ENCODE data around the gene CDT1.
"Not testable (repeated sequence)": the region's sequence is repeated elsewhere in the genome, so short reads cannot be mapped to it uniquely, and the experiment has no call there.

CDT1 gene

DNA sequence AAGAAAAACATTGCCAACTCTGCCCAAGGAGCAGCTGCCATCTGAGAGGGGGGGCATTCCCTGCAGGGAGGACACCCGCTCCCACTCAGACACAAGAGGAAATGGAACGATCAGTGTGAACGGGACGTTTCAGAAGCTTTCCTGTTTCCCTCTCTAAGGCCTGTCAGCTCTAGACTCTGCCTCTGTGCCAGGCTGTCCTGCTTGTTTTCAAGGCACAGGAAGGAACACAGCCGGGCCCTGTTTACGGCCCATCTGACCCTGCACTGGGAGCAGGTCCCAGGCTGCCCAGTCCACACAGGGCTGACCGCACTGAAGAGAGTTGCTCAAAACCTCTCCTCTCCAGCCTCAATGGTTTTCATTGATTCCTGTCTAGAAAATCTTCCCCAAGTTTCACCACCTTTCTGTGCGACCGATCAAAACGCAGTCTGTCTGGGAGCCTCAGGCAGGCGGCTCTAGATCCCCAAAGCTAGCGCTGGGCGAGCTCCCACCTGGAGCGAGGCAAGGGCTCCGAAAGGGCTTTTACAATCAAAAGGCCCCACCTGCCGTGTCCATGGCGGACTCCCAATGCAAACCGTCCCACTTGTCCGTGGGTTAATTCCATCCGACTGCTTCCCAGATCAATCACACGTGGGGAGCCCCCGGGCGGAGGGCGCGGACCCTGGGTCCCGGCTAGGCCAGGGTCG is 20.1 kb upstream of the CDT1 start:
- DNase-seq: peak; percentile 51 to 72 (median 70)

DNA sequence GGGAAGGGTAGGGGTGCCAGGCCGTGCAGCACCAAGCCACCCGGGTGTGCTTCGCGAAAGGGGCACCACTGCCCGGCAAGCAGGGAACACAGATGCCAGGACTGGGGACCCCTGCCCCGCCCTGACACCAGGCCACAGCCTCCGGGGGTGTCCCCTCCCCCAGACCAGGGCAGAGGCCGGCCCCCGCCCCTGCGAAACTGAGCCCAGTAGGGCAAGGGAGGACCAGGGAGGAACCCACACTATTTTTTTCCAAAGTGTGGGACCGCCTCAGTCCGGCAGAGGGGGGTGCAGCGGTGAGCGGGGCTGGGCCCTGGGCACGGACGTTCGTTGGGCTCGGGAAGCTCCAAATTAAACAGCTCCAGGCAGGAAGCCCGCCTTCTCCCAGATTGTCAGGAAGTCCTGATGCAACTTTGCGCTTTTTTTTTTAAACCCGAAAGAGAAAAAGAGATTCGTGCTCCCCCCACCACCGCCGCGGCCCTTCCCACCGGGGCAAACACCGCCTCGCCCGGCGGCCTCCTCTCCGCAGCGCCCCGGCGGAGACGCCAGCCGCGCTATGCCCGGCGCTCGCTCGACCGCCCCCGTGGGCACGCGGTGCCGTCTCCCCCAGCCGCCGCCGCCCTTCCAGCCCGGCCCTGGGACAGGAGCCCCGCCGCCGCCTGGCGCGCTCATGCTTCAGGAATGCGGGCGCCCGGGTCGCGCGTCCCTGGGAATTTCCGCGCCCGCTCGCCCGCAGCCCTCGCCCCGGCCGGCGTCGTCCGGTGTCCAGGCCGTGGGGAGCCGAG is 19.3 kb upstream of the CDT1 start:
- DNase-seq: peak; percentile 69 to 86 (median 78)

DNA sequence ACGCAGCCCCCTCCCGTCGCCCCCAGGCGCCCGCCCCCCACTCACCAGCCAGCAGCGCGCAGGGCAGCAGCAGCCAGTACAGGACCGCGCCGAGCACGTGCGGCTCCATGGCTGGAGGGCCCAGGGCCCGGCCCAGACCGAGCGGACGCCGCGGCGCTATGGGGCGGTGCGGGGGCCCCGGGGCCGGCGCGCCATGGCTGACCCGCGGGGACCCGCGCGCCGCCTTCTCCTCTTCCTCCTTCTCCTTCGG is 18.8 kb upstream of the CDT1 start:
- DNase-seq: no peak

DNA sequence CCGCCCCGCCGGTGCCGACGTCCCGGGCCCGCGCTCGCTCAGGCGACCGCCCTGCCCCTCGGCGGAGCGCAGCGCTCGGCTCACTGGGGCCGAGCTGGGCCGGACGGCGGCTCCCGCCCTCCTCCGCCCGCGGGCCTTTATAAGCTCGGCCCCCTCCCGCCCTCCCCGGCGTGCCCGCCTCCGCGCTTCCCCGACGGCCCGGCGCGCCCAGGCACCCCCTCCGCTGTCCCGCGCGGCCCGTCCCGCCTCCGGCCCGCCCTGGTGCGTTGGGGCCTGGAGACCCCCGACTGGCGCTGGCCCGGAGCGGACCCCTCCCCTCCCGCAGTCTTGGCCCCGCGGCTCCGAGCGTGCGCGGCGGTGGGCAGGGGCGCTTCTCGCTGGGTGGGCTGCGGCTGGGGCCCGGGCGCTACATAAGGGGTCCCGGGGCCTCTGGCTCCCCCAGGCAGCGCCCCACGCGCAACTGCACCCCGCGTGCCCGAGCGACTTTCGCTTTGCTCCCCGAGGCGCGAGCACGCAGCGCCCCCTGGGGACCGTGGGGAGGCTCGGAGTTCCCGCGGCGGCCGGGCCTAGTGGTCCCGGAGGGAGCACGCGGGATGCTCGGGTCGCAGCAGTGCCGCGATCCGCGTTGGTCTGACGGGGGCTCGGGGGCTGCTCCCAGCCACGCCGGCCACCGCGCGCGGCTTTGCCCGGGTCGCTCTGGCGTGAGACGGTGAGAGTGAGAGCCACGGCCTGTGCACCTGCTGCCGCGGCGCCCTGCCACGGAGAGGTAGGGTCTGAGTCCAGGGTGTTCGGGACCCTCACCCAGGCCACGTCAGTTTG is 18.3 kb upstream of the CDT1 start, which contains the start of gene PIEZO1:
PIEZO1 (minus strand) TSS at position 115 of the 819 bp plus-strand sequence. CDS start 256 bp downstream, outside the sequence.
- peak; percentile 76 to 94 (median 85) for DNase-seq

DNA sequence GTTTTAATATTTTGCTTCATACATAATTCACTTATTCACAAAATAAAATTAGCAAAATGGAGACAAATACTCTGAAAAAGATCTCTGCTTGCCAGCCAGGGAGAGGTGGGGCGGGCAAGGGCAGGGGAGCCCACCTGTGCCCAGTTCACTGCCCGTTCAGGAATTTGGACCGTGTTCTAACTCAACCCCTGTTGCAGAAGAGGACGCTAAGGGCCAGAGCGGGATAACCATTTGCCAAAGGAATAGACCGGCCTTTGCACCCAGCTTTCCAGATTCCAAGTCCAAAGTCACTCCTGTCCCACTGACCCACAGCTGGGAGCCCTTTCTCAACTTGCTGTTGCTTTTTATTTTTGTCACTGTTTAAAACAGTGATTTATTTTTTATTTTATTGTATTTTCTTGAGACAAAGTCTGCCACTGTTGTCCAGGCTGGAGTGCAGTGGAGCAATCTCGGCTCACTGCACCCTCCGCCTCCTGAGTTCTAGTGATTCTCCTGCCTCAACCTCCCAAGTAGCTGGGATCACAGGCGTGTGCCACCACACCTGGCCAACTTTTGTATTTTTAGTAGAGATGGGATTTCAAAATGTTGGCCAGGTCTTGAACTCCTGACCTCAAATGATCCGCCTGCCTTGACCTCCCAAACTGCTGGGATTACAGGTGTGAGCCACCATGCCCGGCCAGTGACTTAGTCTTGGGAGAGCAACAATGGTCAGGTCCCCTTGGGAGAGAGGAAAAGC is 15.8 kb upstream of the CDT1 start:
- no peak for DNase-seq

DNA sequence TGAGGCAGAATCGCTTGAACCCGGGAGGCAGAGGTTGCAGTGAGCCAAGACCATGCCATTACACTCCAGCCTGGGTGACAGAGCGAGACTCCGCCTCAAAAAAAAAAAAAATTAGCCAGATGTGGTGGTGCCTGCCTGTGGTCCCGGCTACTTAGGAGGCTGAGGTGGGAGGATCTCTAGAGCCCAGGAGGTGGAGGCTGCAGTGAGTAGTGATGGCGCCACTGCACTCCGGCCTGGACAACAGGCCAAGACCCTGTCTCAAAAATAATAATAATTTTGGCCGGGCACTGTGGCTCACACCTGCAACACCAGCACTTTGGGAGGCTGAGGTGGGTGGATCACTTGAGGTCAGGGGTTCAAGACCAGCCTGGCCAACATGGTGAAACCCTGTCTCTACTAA is 14.8 kb upstream of the CDT1 start:
- DNase-seq: not testable (repeated sequence)

DNA sequence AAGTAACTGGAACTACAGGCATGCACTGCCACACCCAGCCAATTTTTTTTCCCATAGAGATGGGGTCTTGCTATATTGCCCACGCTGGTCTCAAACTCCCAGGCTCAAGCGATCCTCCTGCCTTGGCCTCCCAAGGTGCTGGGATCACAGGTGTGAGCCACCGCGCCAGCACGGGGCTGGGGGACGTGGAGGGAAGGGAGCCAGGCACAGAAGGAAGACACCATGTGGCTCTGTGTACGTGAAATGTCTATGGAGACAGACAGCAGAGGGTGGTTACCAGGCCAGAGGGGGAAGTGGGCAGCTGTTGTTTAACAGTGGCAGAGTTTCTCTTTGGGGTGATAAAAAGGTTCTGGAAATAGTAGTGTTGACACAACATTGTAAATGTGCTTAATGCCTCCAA is 14.0 kb upstream of the CDT1 start:
- DNase-seq: peak; percentile 68 to 78 (median 76)

DNA sequence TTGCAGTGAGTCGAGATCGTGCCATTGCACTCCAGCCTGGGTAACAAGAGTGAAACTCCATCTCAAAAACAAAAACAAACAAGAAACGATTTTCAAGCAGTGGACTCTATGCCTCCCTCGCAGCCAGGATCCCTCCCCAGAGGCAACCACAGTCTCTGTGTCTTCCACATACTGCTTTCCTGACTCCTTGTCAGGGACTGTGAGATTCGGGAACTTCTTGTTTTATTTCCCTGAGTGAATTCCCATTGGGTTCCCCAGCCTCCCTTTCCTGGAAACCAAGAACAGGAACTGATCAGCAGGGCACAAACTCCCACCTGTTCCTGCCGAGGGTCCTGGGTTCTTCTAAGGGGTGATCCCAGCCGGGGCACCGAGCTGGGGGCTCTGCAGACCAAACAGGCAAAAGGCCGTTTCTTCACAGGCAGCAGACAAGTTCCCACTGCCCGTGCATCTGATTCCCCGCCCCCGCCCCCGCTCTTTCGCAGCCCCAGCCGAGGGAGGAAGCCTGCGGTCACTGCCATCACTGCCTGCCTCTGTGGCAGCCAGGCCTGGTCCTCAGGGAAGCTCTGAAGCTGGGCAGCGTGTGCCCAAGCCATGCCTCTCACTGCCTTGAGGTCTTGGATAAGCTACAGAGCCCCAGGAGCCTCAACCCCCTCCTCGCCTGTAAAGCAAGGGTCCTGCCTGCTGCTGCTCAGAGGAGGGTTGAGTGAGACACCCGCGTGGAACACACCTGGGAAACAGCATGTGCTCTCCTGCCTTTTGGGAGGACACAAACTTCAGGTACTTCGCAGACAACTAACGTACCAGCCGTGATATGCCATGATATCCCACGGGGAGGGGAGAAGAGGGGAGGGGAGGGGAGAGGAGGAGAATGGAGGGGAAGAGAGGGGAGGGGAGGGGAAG is 13.0 kb upstream of the CDT1 start:
- DNase-seq: peak; percentile 82 to 93 (median 90)

DNA sequence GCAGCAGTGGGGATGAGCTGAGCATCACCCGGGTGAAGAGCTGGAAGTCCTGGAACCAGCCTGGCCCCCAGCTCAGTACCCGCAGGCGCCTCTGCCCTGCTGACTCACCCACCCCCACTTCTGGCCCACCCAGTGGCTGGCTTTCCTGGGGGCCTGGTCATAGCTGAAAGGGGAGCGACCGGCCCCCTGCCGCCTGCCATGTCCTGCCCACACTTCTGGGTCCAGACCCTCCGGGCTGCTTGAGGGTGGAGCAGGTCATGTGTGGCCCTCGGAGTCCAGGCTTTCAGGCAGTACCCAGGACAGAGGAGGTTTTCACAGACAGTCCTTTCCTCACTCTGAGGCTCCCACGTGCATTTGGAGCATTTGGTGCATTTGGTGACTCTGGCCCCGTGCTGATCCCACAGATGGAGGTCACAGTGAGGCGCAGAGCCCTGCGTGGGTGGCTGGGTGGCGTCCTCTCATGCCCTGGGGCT is 11.5 kb upstream of the CDT1 start:
- DNase-seq: peak; percentile 79 to 88 (median 85)

DNA sequence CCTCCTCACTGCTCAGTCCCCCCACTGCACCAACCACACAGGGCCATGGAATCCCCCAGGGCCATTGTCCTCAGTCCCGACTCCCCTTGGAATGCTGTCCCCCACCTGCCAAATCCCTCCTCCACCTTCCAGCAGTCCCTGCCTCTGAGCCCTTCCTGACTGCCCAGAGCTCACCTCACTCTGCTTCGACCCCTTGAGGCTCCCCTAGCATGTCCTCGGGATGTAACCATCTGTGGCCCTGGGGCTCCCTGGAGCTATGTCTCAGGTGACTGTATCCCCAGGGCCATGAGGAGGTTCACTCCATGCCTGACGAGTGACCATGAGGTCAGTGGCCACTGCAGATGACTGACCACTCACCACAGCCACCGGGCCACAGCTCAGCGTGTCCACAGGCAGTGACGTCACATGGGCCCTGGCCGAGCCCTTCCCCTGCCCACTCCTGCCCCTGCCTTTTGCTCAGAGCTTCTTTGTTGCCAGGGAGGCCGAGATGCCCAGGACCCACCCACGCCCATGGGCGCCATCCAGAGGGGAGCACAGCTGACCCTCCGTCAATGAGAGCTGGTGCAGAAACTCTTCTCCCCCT is 10.8 kb upstream of the CDT1 start:
- peak in 3 of 4 experiments; percentile 53 to 62 (median 58) for DNase-seq

DNA sequence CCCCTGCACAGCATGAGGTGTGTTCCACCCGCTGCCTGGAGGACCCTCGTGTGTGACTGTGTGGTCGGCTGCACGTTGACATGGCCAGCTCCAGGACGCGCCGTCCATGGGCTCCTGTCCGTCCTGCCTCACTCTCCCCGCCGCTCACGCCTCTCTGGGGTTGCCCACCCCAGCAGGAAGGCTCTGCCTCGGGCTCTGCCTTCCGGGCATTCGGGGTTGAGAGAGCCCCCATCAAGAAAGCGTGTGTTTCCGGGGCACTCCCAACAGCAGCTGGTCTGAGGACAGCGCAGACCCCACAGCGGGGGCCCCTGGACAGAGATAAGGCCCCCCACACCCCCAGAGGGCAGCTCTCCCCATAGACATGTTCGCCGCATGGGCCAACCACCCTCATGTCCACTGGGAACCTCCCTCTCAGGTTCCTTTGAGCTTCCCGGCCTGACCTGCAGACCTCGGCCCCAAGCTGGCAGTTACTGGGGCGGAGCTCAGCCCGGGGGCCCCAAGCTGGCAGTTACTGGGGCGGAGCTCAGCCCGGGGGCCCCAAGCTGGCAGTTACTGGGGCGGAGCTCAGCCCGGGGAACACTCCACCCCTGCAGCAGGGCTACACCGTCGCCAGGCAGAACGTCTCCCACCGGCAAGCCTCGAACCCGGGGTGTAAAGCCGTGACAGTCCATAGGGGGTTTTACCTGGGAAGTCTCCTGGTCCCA is 10.2 kb upstream of the CDT1 start:
- DNase-seq: no peak

DNA sequence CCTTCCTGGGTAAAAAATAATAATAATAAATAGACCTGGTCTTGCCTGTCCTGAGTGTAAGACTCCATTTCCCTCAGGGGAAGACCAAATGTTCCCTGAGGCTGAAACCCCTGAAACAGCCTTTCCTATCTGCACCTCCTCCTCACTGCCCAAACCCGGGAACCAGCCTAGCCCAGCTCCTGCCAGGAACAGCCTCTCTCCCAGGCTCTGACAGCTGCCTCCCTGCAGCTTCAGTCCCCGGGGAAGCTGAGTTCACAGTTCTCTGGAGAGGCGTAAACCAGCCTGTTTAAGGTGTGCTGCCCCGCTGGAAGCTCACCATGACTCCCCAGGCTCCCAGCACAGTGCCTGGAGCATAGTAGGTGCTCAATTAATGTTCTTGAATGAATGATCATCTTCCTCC is 7.3 kb upstream of the CDT1 start:
- no peak for DNase-seq

DNA sequence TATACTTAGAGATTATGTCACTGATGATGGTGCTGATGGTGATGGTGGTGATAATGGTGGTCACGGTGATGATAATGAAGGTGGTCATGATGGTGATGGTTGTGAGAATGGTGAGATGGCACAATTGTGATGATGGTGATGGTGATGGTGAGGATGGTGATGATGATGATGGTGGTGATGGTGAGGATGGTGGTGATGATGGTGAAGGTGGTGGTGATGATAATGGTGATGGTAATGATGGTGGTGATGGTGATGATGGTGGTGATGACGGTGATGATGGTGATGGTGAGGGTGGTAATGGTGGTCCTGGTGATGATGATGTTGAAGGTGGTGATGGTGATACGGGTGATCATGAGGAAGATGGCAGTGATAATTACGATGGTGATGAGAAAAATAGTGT is 5.5 kb upstream of the CDT1 start:
- DNase-seq: no peak

DNA sequence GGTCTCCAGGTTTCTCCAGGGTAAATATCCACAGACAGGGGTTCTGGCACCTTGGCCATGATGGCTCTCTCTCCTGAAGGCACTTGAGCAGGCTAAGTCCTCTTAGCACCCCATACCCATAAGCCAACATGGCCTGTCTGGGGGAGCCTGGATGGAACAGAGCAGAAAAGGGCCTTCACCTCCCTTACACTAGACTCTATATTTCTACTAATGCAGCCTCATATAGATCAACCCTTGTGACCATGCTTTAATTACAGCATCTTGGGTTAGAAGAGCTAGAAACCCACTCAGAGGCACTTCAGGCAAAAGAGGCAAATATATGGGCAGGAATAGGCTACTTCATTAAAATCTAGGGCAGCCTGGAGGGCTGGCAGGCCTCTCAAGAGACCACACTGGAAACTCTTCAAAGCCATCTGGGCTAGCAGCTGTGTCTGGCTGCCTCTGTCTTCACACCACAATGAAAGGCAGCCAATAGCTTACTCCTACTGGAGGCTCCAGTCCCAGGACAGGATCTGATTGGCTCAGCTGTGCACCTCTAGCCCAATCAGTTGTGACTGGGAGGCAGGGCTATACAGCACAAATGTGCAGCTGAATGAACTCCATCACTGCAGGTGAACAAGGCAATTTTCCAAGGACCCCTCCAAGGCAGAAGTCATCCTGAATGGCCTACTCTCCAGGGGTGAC is 4.7 kb upstream of the CDT1 start:
- no peak for DNase-seq

DNA sequence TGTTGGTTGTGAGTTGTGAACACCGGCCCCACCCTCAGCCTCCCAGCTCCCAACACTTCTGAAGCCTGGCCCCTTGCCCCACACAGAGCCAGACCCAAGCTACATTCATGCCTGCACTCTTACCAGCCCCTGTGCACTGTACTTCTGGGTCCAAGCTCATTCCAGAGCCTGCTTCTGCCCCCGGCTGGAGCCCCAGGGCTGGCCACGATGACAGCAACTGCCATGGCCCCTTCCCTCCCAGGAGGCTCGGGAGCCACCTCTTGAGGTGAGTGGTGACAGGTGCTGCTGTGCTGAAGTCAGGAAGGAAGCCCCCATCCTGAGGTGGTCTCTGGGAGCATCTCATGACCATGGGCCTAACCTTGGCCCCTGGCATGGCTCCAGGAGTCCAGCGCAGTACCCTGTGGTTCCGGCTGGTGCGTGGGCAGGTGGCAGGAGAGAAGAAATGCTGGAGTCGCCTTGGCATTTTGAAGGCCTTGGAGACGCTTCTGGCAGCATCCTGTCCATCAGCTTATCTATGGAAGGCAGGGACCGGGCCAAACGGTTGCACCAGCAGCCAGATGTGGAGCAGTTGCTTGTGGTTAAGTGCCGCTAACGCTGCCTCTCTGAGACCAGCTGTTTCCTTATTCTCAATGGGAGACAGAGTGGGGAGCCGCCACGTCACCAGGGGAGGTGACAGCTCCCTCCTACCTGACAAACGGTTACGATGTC is 3.9 kb upstream of the CDT1 start:
- peak in 3 of 4 experiments; percentile 50 to 65 (median 52) for DNase-seq

DNA sequence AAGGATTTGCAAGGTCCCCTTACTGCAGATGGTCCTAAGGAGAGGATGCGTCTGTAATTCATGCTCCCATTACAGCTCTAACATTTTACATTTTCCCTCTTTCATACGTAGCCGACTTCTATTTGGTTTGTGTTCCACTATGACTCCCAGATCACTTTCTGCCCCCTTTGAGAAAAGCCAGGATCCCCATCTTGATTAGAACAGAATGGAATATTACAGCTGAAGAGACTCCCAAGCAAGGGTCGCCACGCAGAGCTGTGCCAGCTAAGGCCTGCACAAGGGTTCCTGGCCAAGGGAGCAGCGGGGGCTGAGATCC is 3.4 kb upstream of the CDT1 start:
- no peak for DNase-seq

DNA sequence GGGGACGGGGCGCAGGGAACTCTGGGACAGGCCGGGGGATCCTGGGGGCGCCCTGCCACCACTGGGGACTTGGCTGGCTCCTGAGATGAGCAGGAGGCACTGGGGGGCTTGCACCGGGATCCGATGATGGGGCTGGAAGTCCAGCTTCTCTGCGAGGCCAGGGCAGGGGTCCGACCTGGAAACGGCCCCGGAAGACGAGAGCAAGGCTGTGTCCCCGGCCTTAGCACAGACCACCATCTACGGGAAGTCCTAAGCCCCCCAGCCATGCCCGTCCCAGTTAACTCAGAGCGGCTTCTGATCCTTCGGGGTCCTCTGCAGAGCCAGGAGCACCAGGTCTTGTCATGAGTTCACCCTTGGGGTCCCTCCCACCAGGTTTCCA is 573 bp downstream of the CDT1 start:
- no peak for DNase-seq

DNA sequence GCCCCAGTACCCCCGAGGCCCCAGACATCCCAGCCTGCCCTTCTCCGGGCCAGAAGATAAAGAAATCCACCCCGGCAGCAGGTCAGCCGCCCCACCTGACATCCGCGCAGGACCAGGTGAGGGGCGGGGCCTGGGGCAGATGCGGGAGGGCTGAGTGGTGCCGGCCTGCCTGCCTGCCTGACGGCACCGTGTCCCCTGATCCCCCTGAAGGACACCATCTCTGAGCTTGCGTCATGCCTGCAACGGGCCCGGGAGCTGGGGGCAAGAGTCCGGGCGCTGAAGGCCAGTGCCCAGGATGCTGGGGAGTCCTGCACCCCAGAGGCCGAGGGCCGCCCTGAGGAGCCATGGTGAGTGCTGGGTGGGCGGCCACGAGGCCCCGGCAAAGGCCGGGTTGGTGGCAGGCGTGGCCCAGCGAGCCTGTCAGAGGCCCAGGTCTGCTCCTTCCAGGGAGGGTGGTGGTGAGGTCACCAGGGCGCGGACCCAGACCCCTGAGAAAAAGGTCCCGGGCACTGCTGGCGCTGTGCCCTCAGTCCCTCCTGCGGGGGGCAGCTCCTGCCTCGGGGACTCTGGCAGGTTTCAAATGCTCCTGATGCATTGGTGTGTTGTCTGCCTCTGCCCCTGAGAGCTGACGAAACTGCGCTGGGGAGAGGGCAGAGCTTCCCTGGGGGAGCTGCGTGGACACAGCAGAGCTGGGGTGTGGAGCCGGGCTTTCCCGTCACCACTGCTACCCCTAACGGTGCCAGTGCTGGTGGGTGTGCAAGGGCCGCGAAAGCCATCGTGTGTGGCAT is 1.2 kb downstream of the CDT1 start:
- DNase-seq: no peak

DNA sequence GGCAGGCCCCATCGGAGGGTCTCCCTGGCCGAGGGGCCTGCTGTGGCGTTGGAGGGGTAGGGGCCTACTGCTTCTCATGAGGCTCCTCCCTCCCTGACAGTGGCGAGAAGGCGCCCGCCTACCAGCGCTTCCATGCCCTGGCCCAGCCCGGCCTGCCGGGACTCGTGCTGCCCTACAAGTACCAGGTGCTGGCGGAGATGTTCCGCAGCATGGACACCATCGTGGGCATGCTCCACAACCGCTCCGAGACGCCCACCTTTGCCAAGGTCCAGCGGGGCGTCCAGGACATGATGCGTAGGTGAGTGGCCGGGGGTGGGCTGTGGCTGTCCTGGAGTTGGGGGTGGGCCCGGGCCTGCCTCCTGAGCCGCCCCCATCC is 1.7 kb downstream of the CDT1 start:
- DNase-seq: no peak

All from suppressor macrophage (primary cell).